Right renal pelvis (tissue), 4 donors: Measurements from ENCODE around the gene PPP2R5A. TPM values are rescaled to one million over a fixed set of nuclear protein-coding genes. Genes with fewer than 3 reads are reported as not detected.

Source experiments
- DNase-seq, 4 donors: peaks; one replicate each; pipeline ENCODE4 v3.0.0-alpha.2; 2013; ENCODE audit warnings: low read depth in 4 of 4, low spot score in 3 of 4, missing footprints in 1 of 4
- polyA plus RNA-seq, 4 donors: library from polyadenylated mRNA; unstranded; fragments of 120-200 nt; gene quantifications; one replicate each; pipeline ENCODE4 v1.2.1, GENCODE V29; 2013; ENCODE audit not compliant: insufficient read length in 4 of 4

PPP2R5A gene
- polyA plus RNA-seq = 10 to 100 TPM; 32.0 to 43.6 (median 39.6) TPM

GRCh38 chr1:212284744-212285684, at the start of gene PPP2R5A:
PPP2R5A (plus strand) TSS chr1:212285410; CDS start chr1:212286111, 701 bp downstream.
- peak; percentile 95 to 97 (median 96) for DNase-seq

GRCh38 chr1:212235857-212236256, 49.4 kb upstream of the PPP2R5A start:
- no peak for DNase-seq

GRCh38 chr1:212236664-212237220, 48.5 kb upstream of the PPP2R5A start:
- no peak for DNase-seq

- DNase-seq = no peak
Observed at GRCh38 chr1:212237651-212238050, 47.6 kb upstream of the PPP2R5A start.

- DNase-seq = no peak
Observed at GRCh38 chr1:212238552-212238951, 46.7 kb upstream of the PPP2R5A start.

GRCh38 chr1:212241501-212241900, 43.7 kb upstream of the PPP2R5A start:
- no peak for DNase-seq

GRCh38 chr1:212241957-212242287, 43.3 kb upstream of the PPP2R5A start:
- DNase-seq = no peak

- DNase-seq = no peak
Observed at GRCh38 chr1:212242288-212242984, 42.8 kb upstream of the PPP2R5A start.

GRCh38 chr1:212242985-212243308, 42.3 kb upstream of the PPP2R5A start:
- no peak for DNase-seq

GRCh38 chr1:212244441-212244840, 40.8 kb upstream of the PPP2R5A start:
- DNase-seq = no peak

- peak in 1 of 4 donors; percentile 16 for DNase-seq
Observed at GRCh38 chr1:212247179-212247721, 38.0 kb upstream of the PPP2R5A start.

GRCh38 chr1:212247988-212248387, 37.2 kb upstream of the PPP2R5A start:
- no peak for DNase-seq

- DNase-seq = no peak
Observed at GRCh38 chr1:212254853-212255363, 30.3 kb upstream of the PPP2R5A start.

GRCh38 chr1:212255705-212256307, 29.4 kb upstream of the PPP2R5A start:
- no peak for DNase-seq

- DNase-seq = no peak
Observed at GRCh38 chr1:212256369-212256768, 28.8 kb upstream of the PPP2R5A start.

- DNase-seq = no peak
Observed at GRCh38 chr1:212257157-212257556, 28.1 kb upstream of the PPP2R5A start.

- no peak for DNase-seq
Observed at GRCh38 chr1:212259693-212260480, 25.3 kb upstream of the PPP2R5A start.

GRCh38 chr1:212260557-212261355, 24.5 kb upstream of the PPP2R5A start:
- no peak for DNase-seq

GRCh38 chr1:212261361-212261929, 23.8 kb upstream of the PPP2R5A start:
- no peak for DNase-seq
